Choroid plexus epithelial cell (primary cell): Measurements from ENCODE around the gene SCP2D1.

ENCODE experiments used
- DNase-seq: peaks from one replicate; pipeline ENCODE4 v3.0.0-alpha.2; 2010; ENCODE audit warnings: low read depth
- H3K4me3 ChIP-seq: 2 replicates; pipeline ENCODE4 v1.5.1; 2011; ENCODE audit warnings: low read depth, mild to moderate bottlenecking, control low read depth, low read length, moderate library complexity
- TF ChIP-seq, protein P1 (sequence below): conservative IDR thresholded peaks from 2 replicates; pipeline ENCODE4 v1.5.1; 2011; ENCODE audit warnings: low read depth, mild to moderate bottlenecking, control low read depth, inconsistent platforms, low read length, moderate library complexity

Gene SCP2D1

DNA sequence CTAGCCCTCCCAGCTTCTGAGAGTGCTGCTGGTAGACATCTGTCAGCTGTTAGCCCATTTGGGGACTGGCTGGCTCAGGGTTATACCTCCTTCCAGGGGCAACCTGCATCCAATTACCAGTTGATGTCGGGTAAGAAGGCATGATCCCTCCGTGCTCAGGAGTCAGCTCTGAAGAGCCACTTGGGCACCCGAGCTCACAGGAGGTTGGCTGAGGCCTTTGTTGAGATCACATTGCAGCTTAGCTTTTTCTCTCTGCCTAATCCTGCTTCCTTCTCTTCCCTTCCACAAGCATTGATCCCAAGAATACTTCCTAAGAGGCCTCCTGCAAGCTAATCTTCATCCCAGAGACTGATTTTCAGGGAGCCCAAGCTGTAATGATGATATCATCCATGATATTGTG is 35.5 kb downstream of the SCP2D1 start:
- H3K4me3 ChIP-seq, result no peak overlapping the region
- no peak for DNase-seq
- TF ChIP-seq, protein P1, sequence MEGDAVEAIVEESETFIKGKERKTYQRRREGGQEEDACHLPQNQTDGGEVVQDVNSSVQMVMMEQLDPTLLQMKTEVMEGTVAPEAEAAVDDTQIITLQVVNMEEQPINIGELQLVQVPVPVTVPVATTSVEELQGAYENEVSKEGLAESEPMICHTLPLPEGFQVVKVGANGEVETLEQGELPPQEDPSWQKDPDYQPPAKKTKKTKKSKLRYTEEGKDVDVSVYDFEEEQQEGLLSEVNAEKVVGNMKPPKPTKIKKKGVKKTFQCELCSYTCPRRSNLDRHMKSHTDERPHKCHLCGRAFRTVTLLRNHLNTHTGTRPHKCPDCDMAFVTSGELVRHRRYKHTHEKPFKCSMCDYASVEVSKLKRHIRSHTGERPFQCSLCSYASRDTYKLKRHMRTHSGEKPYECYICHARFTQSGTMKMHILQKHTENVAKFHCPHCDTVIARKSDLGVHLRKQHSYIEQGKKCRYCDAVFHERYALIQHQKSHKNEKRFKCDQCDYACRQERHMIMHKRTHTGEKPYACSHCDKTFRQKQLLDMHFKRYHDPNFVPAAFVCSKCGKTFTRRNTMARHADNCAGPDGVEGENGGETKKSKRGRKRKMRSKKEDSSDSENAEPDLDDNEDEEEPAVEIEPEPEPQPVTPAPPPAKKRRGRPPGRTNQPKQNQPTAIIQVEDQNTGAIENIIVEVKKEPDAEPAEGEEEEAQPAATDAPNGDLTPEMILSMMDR, result no peak

DNA sequence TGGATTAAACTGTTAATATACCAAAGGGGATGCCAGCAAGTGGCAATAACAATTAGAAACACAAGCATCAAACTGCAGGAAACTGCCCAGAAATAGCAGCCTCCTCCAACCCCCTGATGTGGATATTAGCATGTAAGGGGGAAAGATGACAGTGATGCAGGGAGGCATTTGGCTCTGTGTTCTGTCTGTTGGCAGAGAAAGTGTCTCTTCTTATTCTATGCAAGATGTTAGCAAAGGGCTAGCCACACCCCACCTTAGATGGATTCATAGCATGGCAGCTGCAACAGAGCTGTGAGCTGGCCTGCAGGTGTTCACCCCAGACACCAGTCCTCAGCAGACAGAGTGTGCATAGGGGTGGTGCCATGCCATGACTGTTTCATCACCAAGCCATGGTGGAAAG is 38.0 kb downstream of the SCP2D1 start:
- H3K4me3 ChIP-seq, result no peak overlapping the region
- TF ChIP-seq, protein P1, result no peak
- DNase-seq, result no peak

DNA sequence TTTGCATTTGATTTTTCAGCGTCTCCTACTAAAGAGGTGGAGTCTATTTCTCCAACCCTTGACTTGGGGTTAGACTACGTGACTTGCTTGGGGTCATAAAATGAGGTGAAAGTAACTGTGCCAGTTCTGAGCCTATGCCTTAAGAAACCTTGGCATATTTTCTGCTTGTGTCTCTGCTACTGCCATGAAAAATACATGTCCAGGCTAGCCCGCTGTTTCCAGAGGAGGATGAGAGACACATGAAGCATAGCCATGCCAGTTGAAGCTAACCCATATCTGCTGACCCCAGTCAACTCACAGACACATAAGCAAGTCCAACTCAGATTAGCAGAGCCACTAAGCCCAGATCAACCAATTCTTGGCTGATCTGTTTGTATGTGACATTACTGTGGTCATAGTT is 38.7 kb downstream of the SCP2D1 start:
- DNase-seq, result no peak
- TF ChIP-seq, protein P1, result no peak
- H3K4me3 ChIP-seq, result no peak overlapping the region

DNA sequence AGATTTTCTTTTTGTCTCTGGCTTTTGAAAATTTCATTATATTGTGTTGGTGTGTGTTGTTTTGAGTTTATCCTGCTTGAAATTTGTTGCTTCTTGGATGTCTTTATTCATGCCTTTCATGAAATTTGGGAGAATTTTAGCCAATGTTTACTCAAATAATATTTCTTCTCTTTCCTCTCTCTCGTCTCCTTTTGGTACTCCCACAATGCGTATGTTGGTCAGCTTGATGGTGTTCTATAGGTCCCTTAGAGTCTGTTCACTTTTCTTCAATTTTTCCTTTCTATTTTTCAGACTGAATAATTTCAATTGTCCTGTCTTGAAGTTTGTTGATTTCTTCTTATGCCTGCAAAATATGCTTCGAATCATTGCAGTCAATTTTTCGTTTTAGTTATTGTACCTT is 39.6 kb downstream of the SCP2D1 start:
- H3K4me3 ChIP-seq, result no peak overlapping the region
- TF ChIP-seq, protein P1, result no peak
- DNase-seq, result no peak

DNA sequence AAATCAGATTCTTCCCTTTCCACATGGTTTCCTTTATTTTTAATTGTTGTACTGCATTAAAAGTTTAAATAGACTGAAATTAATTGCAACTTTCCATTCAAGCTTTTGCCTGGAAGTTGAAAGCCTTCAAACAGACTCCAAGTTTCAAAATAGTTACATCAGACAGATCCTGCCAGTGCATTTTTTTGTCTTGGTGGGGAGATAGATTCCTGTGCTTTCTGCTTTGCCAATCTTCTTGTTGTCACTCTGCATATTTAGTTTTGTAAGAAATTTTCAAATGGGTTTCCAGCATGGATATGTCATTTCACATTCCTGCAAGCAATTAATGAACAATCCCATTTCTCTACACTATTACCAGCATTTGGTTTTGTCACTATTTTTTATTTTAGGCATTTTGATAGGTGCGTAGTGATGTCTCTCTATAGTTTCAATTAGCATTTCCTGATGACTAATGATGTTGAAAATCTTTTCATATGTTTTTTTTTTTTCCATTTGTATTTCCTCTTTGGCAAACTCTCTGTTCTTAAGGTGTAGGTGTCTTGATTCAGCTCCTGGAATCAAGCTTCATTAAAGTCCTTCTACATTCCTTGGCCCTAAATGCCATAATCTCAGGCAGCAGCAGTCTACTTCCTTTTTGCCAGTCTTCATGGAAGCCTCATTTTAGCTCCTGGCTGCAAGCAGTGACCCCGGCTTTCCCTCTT is 40.5 kb downstream of the SCP2D1 start:
- no peak for DNase-seq
- TF ChIP-seq, protein P1, result no peak
- no peak overlapping the region for H3K4me3 ChIP-seq

DNA sequence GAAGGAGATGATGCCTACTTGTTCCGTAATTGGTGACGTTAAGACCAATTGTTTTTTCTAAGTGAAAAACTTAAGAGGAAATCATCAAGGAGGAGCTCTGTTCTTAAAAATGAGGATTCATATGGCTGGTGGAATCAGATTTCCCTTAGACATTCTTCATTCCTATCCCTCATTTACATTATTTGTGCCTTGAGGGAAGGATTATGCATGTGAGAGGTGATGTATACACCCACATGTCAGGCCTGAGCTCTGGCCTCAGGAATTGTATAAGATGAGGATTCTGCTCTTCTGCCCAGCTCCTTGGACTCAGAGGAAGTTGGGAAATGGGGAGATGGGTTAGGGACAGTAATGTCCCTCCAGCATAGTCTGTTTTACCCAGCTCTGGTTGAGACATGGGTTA is 42.3 kb downstream of the SCP2D1 start:
- H3K4me3 ChIP-seq, result no peak overlapping the region
- DNase-seq, result no peak
- TF ChIP-seq, protein P1, result no peak

DNA sequence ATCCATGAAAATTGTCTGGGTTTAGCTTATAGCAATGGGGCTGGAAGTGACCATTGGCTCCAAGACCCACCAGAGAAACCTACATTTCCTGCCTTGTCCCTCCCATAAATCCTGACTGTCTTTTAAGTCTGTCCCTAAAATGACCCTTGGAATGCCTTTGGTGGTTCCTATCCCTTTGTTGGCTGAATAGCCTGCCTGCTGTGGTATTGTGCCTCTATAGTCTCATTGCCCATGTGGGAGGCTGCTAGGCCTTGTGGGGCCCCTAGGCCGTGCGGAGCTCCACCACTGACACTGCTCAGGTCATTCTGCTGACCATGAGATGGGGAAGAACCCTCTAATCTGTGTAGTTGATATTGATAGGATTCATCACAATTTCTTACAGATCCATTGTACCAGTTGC is 43.3 kb downstream of the SCP2D1 start:
- TF ChIP-seq, protein P1, result no peak
- DNase-seq, result no peak
- H3K4me3 ChIP-seq, result no peak overlapping the region
